K562 (cell line): ENCODE results near the gene MED22. TPM values are rescaled to one million over a fixed set of nuclear protein-coding genes. Genes with fewer than 3 reads are reported as not detected.

Source experiments
- ATAC-seq: fragments of 200-7000 bp; cut with Tn5 transposase; 3 replicates; pipeline ENCODE4 v1.9.1; 2020; ENCODE audit warnings: moderate library complexity
- BruUV-seq: library from RNA; stranded (reverse); fragments of 400-500 nt; replicated peaks from 2 replicates; lab custom pipeline; 2021; lab: Mats Ljungman, UMichigan
- CTCF ChIA-PET: fragments of 300-600 bp; formaldehyde crosslinking; extraction: SDS; loops from one replicate; lab custom pipeline; 2021; ENCODE audit warnings: low intra/inter-chr PET ratio; lab: Yijun Ruan, JAX
- POLR2A ChIA-PET: fragments of 300-600, 350-650 bp; sonication (Branson Sonifier 250); formaldehyde crosslinking; extraction: SDS; loops from one replicate; lab custom pipeline; 2021; ENCODE audit warnings: antibody characterized with exemption, inconsistent platforms; lab: Yijun Ruan, JAX
- DNase-seq, 4 experiments: peaks; one replicate each; pipeline versions ENCODE4 v3.0.0 to v3.0.0-alpha.2; 2011 to 2018; ENCODE audit warnings: low spot score in 3 of 4, mixed read lengths in 3 of 4; ENCODE audit errors: extremely low read depth in 1 of 4
- FAIRE-seq: peaks from 2 replicates; lab custom pipeline; 2011; peaks lifted over from hg19 to GRCh38; lab: Jason Lieb, UNC
- H2AFZ ChIP-seq: 2 replicates; pipeline ENCODE4 v1.6.0; 2011; ENCODE audit warnings: low read depth, low read length, control low read depth, inconsistent platforms
- H3K27ac ChIP-seq: fragments of 200-600 bp; 3 replicates; pipeline ENCODE4 v1.8.0; 2011; ENCODE audit warnings: low read depth, mild to moderate bottlenecking, control low read depth, inconsistent platforms, low read length, moderate library complexity, mixed read lengths; ENCODE audit errors: extremely low read depth
- H3K27me3 ChIP-seq, 2 experiments: fragments of 300-600 bp in 1 of 2; 2 replicates in 1 of 2; 3 replicates in 1 of 2; pipeline versions ENCODE4 v1.6.0 to v1.8.0; 2011; ENCODE audit warnings: inconsistent platforms in 2 of 2, low read length in 2 of 2, mild to moderate bottlenecking in 1 of 2, mixed read lengths in 1 of 2, moderate library complexity in 1 of 2; ENCODE audit not compliant: control insufficient read depth in 2 of 2, insufficient read depth in 2 of 2
- H3K36me3 ChIP-seq: fragments of 300-600 bp; 3 replicates; pipeline ENCODE4 v1.8.0; 2011; ENCODE audit warnings: mild to moderate bottlenecking, low read length, inconsistent platforms; ENCODE audit not compliant: control insufficient read depth, insufficient read depth
- H3K4me1 ChIP-seq, 2 experiments: fragments of 200-600 bp in 1 of 2; replicated peaks in 1 of 2; 2 replicates in 1 of 2; 3 replicates in 1 of 2; pipeline versions ENCODE4 v1.5.1 to v1.8.0; 2011; ENCODE audit warnings: inconsistent platforms in 2 of 2, low read length in 2 of 2, mild to moderate bottlenecking in 1 of 2, mixed read lengths in 1 of 2, moderate library complexity in 1 of 2; ENCODE audit not compliant: control insufficient read depth in 2 of 2, insufficient read depth in 2 of 2
- H3K4me2 ChIP-seq: 2 replicates; pipeline ENCODE4 v1.6.1; 2011; ENCODE audit warnings: low read length, control low read depth, inconsistent platforms, mixed read lengths; ENCODE audit not compliant: insufficient read depth
- H3K4me3 ChIP-seq: fragments of 200-600 bp; sonication (generic), shearing (Covaris generic); 2 replicates; pipeline ENCODE4 v1.5.1; 2016; ENCODE audit warnings: control low read depth, inconsistent platforms
- H3K79me2 ChIP-seq: fragments of 200-600 bp; 3 replicates; pipeline ENCODE4 v1.8.0; 2011; ENCODE audit warnings: low read length, inconsistent platforms; ENCODE audit not compliant: control insufficient read depth, insufficient read depth
- H3K9ac ChIP-seq, 2 experiments: 2 replicates each; pipeline versions ENCODE4 v1.6.0 to v1.6.1; 2011; ENCODE audit warnings: low read depth in 2 of 2, low read length in 2 of 2, control low read depth in 1 of 2, inconsistent platforms in 1 of 2, mild to moderate bottlenecking in 1 of 2, mixed read lengths in 1 of 2; ENCODE audit not compliant: insufficient read depth in 1 of 2
- H3K9me1 ChIP-seq: one replicate; pipeline ENCODE4 v1.6.0; 2011; ENCODE audit warnings: inconsistent platforms, mild to moderate bottlenecking, low read length, moderate library complexity; ENCODE audit not compliant: control insufficient read depth, insufficient read depth
- H3K9me3 ChIP-seq: replicated peaks from 2 replicates; pipeline ENCODE4 v1.5.1; 2011; ENCODE audit warnings: low read depth, low read length, inconsistent platforms; ENCODE audit not compliant: control insufficient read depth, insufficient read depth
- H4K20me1 ChIP-seq: replicated peaks from 2 replicates; pipeline ENCODE4 v1.6.1; 2011; ENCODE audit warnings: low read length, inconsistent platforms, mixed read lengths; ENCODE audit not compliant: control insufficient read depth, insufficient read depth
- GATAD2A ChIP-seq: fragments of 450-650 bp; IDR thresholded peaks from 2 replicates; pipeline ENCODE4 v1.6.1; 2017
- HDGF ChIP-seq: fragments of 450-650 bp; IDR thresholded peaks from 2 replicates; pipeline ENCODE4 v1.6.1; 2016
- RBFOX2 ChIP-seq: fragments of 200-400 bp; formaldehyde crosslinking; IDR thresholded peaks from 2 replicates; pipeline ENCODE4 v1.6.1; 2017; ENCODE audit warnings: low read depth, mild to moderate bottlenecking, low read length, moderate library complexity
- TOE1 ChIP-seq, 2 experiments: fragments of 450-650 bp in 1 of 2; sonication (generic) in 1 of 2; formaldehyde crosslinking in 1 of 2; IDR thresholded peaks; 2 replicates each; pipeline versions ENCODE4 v1.7.1 to v1.8.0; 2016 to 2022; ENCODE audit warnings: borderline replicate concordance in 2 of 2, mild to moderate bottlenecking in 2 of 2, antibody characterized with exemption in 1 of 2, inconsistent platforms in 1 of 2, low read depth in 1 of 2, missing genetic modification reagents in 1 of 2, moderate library complexity in 1 of 2
- WGBS: fragments of 100-300 bp; shearing (Covaris generic); methylation state at CpG from one replicate; pipeline ENCODE4 v1.1.6; 2016; ENCODE audit warnings: low coverage, mixed read lengths; ENCODE audit not compliant: insufficient coverage; ENCODE audit errors: missing lambda C conversion rate; 5-methylcytosine and 5-hydroxymethylcytosine counted together
- in situ Hi-C: fragments of 300-500 bp; cut with MboI; formaldehyde crosslinking; loops from 4 replicates; pipeline ENCODE4 v1.15.0; 2018; ENCODE audit warnings: inconsistent platforms, mixed read lengths
- intact Hi-C: fragments of 100-400 bp; cut with micrococcal nuclease; formaldehyde crosslinking; loops from 2 replicates; pipeline ENCODE4 v1.14.2; 2022
- polyA plus RNA-seq, 8 experiments: library from polyadenylated mRNA; depleted of rRNA in 4 of 8; stranded (reverse) in 5 of 8; unstranded in 3 of 8; fragments of >200 nt; fragmentation: Nextera tagmentation in 2 of 8; fragmentation: Illumina TruSeq in 1 of 8; extraction: Ambion mirVana in 2 of 8; extraction: Trizol in 1 of 8; gene quantifications; 2 replicates each; pipeline versions ENCODE4 v1.2.1 to v1.2.3, GENCODE V29; 2011 to 2014; ENCODE audit warnings: inconsistent platforms in 1 of 8, missing spikeins in 1 of 8
- total RNA-seq, 7 experiments: library from RNA; depleted of rRNA in 6 of 7; stranded (reverse); fragments of >200 nt in 6 of 7; fragmentation: Illumina TruSeq in 2 of 7; extraction: Trizol in 2 of 7; gene quantifications; 2 replicates each; pipeline versions ENCODE4 v1.2.1 to v1.2.3, GENCODE V29; 2011 to 2021; ENCODE audit warnings: low replicate concordance in 1 of 7
- TF ChIP-seq, protein P1 (sequence below): fragments of 450-650 bp; IDR thresholded peaks from 2 replicates; pipeline ENCODE4 v1.7.1; 2018; ENCODE audit warnings: mild to moderate bottlenecking, low read depth; ENCODE audit not compliant: partially characterized antibody

The MED22 gene
- total and polyA plus RNA-seq, 9 of the 15 experiments (the other 6 are each of a cell fraction or from before 2014, with no cell fraction given): 0.73 to 35.6 (median 22.3) TPM

DNA sequence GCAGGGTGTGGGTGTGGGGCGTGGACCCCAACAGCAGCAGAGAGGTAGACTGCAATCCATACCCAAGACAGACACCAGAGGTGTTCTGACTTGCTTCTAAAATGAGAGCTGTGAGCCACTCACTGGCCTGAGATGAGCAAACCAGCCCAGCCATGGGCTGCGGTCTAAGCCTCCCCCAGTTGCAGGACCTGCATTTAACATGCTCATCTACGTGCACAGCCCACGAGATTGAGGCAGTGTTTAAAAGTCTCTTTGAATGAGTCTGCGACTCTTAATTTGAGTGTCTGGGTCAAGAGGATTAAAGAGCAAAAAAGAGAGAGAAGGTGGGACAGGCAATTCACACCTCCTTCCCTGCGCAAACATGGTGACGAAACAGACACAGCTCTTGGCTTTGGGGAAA lies 22.0 kb upstream of the MED22 start:
- H3K4me3 ChIP-seq: no peak overlapping the region
- intact Hi-C loops (no loop called here), in situ Hi-C loops (no loop called here)
- H3K4me1 ChIP-seq: peaks cover 32 to 33% of the 10 kb centered on the region in 2 experiments; a peak in 4 of 5 replicates
- no peaks in the 10 kb centered on the region for H3K27me3 ChIP-seq
- no peaks in the 10 kb centered on the region for H3K9me3 ChIP-seq
- H3K9ac ChIP-seq: peak overlapping the region in 1 of 2 experiments; percentile 33; a peak in 2 of 4 replicates
- no peak overlapping the region for H2AFZ ChIP-seq
- WGBS: 82% methylated on average over 7 of the region's 7 CpGs
- peaks cover 92% of the 10 kb centered on the region for H3K36me3 ChIP-seq
- BruUV-seq: no TSS peak
- ChIA-PET POLR2A (interaction anchor here (0.5 to 8.5 kb wide), 6 partner anchors 12 to 277 kb away, joined by 3 to 109 read pairs (median 3); partner anchors contain the start of genes SURF1 and SURF2), CTCF (no interaction called here)
- peaks cover 88% of the 10 kb centered on the region for H3K79me2 ChIP-seq
- TF ChIP-seq, protein P1, sequence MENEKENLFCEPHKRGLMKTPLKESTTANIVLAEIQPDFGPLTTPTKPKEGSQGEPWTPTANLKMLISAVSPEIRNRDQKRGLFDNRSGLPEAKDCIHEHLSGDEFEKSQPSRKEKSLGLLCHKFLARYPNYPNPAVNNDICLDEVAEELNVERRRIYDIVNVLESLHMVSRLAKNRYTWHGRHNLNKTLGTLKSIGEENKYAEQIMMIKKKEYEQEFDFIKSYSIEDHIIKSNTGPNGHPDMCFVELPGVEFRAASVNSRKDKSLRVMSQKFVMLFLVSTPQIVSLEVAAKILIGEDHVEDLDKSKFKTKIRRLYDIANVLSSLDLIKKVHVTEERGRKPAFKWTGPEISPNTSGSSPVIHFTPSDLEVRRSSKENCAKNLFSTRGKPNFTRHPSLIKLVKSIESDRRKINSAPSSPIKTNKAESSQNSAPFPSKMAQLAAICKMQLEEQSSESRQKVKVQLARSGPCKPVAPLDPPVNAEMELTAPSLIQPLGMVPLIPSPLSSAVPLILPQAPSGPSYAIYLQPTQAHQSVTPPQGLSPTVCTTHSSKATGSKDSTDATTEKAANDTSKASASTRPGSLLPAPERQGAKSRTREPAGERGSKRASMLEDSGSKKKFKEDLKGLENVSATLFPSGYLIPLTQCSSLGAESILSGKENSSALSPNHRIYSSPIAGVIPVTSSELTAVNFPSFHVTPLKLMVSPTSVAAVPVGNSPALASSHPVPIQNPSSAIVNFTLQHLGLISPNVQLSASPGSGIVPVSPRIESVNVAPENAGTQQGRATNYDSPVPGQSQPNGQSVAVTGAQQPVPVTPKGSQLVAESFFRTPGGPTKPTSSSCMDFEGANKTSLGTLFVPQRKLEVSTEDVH: no peak
- TF ChIP-seq HDGF (no peak), GATAD2A (no peak), RBFOX2 (peak; percentile 39; the same call in 1 of the 2 replicates), TOE1 (IDR thresholded peaks at IDR 0.05; ENCODE audit: borderline replicate concordance) (no peak), TOE1 (CRISPR knock-in tag; IDR thresholded peaks at IDR 0.05; ENCODE audit: borderline replicate concordance, low read depth) (no peak)
- FAIRE-seq (no peak), ATAC-seq (no peak), DNase-seq (no peak)
- no peak overlapping the region for H3K27ac ChIP-seq
- H3K9me1 ChIP-seq: peaks cover 34% of the 10 kb centered on the region
- H3K4me2 ChIP-seq: no peak overlapping the region
- peaks cover 70% of the 10 kb centered on the region for H4K20me1 ChIP-seq
